GM10248 (cell line): ENCODE measurements around the gene SCG2.

Source experiments
- CTCF ChIA-PET: fragments of 300-600 bp; sonication (Branson Sonifier 250); formaldehyde crosslinking; extraction: SDS; loops from one replicate; lab custom pipeline; 2021; ENCODE audit warnings: antibody characterized with exemption; lab: Yijun Ruan, JAX
- POLR2A ChIA-PET: fragments of 350-650 bp; sonication (Branson Sonifier 250); formaldehyde crosslinking; extraction: SDS; loops from one replicate; lab custom pipeline; 2020; ENCODE audit warnings: antibody characterized with exemption; lab: Yijun Ruan, JAX
- DNase-seq: peaks from one replicate; pipeline ENCODE4 v3.0.0; 2012; ENCODE audit errors: extremely low spot score
- TF ChIP-seq, protein P1 (sequence below): IDR thresholded peaks from 2 replicates; pipeline ENCODE4 v1.5.1; 2012; ENCODE audit warnings: mild to moderate bottlenecking, low read depth; ENCODE audit errors: extremely low read depth, missing control alignments, control extremely low read depth

Gene SCG2

DNA sequence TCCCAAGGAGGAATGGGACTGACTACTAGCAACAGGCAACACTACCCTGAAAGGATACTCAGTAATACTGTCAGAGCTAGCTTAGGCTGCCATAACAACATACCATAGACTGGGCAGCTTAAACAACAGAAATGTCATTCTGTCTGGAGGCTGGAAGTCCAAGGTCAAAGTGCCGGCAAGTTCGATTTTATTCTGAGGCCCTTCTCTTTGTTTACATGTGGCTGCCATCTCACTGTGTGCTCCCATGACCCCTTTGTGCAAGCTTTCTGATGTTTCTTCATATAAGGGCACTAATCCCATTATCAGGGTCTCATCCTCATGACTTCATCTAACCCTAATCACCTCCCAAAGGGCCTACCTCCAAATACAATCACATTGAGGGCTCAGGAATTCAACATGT lies 30.7 kb upstream of the SCG2 start:
- DNase-seq = no peak
- TF ChIP-seq, protein P1, sequence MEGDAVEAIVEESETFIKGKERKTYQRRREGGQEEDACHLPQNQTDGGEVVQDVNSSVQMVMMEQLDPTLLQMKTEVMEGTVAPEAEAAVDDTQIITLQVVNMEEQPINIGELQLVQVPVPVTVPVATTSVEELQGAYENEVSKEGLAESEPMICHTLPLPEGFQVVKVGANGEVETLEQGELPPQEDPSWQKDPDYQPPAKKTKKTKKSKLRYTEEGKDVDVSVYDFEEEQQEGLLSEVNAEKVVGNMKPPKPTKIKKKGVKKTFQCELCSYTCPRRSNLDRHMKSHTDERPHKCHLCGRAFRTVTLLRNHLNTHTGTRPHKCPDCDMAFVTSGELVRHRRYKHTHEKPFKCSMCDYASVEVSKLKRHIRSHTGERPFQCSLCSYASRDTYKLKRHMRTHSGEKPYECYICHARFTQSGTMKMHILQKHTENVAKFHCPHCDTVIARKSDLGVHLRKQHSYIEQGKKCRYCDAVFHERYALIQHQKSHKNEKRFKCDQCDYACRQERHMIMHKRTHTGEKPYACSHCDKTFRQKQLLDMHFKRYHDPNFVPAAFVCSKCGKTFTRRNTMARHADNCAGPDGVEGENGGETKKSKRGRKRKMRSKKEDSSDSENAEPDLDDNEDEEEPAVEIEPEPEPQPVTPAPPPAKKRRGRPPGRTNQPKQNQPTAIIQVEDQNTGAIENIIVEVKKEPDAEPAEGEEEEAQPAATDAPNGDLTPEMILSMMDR = no peak
- CTCF ChIA-PET = no interaction called here
- POLR2A ChIA-PET = no interaction called here

DNA sequence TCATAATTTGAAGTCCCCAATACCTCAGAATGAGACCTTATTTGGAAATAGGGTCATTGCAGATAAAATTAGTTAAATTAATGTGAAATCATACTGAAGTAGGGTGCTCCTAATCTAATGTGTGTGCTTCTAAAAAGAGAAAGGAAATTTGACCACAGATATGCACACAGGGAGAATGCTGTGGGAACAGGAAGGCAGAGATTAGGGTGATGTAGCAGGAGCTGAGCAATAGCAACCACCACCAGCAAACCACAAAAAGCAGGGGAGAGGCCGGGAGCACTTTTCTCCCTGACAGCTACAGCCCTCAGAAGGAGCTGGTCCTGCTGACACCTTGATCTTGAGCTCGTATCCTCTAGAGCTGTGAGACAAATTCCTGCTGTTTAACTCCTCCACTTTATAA lies 24.6 kb upstream of the SCG2 start:
- TF ChIP-seq, protein P1 = no peak
- ChIA-PET POLR2A (no interaction called here), CTCF (interaction anchor here (2.1 kb wide), 1 partner anchor 12 kb away, joined by 5 read pairs; no protein-coding TSS in a partner anchor)
- no peak for DNase-seq

DNA sequence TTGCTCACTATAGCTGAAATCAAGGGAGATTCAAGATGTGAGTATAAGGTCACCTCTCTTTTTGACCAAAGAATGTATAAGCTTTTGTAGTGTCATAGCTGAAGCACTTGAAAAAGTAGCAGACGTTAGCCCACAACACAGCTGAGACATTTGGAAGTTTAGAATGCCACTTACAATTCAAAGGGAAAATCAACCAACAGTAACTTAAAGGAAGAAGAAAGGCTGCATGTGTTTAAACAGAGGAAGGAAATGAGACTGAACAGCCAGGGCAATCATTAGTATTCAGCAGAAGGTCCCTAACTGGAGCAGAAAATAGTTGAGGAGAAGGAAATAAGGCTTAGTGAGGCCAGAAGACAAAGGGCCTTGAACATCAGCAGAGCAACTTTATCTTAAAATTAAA lies 23.5 kb upstream of the SCG2 start:
- TF ChIP-seq, protein P1 = no peak
- ChIA-PET CTCF (interaction anchor here (0.7 to 2.1 kb wide), 2 partner anchors 10 to 368 kb away, joined by 3 to 5 read pairs; no protein-coding TSS in a partner anchor), POLR2A (no interaction called here)
- DNase-seq = no peak

DNA sequence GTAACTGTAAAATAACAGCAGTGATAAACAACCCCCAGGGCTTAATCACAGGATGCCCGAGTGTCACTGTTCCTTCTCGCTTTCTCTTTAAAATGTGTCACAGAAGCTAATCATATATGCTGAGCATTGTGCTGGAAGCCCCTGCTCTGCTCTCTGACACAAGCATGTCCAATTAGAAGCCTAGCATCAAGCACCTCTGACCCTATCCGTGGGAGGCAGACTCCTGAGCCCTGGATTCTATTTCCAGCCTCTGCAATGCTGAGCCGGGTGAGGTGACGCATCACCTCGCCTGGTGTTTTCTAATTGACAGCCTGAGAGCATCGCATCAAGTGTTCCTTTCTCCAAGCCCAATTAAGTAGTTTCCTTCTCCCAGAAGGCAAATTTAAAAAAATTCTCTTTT lies 19.7 kb upstream of the SCG2 start:
- ChIA-PET CTCF (no interaction called here), POLR2A (no interaction called here)
- DNase-seq = no peak
- TF ChIP-seq, protein P1 = no peak

DNA sequence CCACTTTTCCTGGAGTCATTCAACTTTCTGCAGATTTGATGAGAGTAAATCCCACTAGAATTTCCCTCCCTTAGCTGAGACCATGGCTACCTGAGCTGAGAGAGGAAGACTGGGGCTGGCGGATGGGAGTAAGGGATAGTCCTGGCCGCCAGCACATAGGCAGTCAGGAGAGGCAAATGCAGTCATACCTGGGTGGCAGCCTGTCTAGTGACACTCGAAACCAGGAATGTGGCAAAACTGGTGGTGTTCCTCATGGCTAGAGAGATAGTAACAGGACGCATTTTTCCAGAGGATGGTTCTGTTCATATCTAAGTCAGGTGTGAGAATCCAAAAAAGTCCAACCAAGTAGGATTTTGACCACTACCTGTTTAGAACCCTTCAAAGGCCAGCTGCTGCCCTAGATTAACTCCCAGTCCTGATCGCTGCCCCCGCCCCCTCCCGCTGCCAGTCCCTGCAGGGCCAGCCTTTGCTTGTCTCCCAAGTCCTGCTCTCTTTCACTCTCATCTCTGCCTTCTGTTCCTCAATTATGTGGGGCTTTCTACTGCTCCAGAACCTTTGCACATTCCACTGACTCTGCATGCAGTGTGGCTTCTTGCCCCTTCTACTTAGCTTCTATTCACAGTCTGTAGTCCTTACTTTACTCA lies 17.4 kb upstream of the SCG2 start:
- ChIA-PET POLR2A (no interaction called here), CTCF (no interaction called here)
- DNase-seq = no peak
- TF ChIP-seq, protein P1 = no peak

DNA sequence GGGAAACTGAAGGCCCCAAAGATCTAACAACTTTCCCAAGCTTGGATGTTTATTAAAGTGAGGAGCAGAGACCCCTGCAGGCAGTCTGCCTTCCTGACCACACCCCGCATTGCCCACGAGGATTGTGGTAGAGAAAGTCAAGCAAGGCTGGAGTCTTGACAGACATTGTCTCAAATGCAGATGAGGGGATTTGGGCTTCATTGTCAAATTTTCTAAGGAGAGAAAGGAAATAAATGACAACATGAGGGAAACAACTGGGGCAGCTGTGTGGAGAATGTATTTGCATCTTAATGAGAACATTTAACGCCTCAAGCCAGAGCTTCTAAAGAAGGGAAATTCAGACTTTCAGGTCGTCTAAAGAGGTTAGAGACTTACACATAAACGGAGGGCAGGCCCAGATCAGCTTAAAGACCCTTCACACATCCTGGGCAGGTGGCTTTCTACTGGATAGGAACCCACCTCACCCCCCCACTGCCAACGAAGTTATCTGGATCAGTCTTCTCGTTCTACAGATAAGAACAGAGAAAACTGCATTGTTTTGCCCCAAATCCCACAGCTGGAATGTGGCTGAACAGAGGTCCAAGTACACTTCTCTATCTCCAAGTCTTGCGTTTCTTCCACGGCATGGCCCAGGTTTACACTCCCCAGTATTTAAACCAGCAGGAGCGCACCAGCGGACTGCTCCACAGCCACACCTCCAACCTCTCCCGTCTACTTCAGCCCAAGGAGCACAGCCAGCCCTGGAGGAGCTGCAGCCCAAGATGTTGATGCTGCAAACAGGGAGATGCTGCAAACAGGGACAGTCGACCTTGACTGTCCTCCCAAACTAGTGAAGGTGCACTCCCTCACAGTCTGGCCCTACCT lies 16.2 kb upstream of the SCG2 start:
- CTCF ChIA-PET = no interaction called here
- POLR2A ChIA-PET = no interaction called here
- TF ChIP-seq, protein P1 = no peak
- no peak for DNase-seq
